SH-SY5Y (cell line): ENCODE results near the gene SIGLEC7.

Source experiments
- GATA2 ChIP-seq: IDR thresholded peaks from 2 replicates; pipeline ENCODE4 v1.6.1; 2011; ENCODE audit warnings: mild to moderate bottlenecking, low read depth, low read length
- GATA3 ChIP-seq: IDR thresholded peaks from 2 replicates; pipeline ENCODE4 v1.6.1; 2011; ENCODE audit warnings: low read depth, mild to moderate bottlenecking, low read length, moderate library complexity

GRCh38 chr19:51128227-51128626, 13.9 kb upstream of the SIGLEC7 start:
- no peak for TF ChIP-seq GATA3
- TF ChIP-seq GATA2: no peak
